BJ (cell line): ENCODE measurements around the gene TMEM89. TPM values are rescaled to one million over a fixed set of nuclear protein-coding genes. Genes with fewer than 3 reads are reported as not detected.
A peak's percentile ranks its signal among the peaks of the same experiment; 100 is the strongest.

ENCODE experiments used
- CTCF ChIA-PET: fragments of 350-600 bp; formaldehyde crosslinking; extraction: SDS; loops from one replicate; lab custom pipeline; 2021; ENCODE audit warnings: antibody characterized with exemption, inconsistent platforms; lab: Yijun Ruan, JAX
- POLR2A ChIA-PET: fragments of 300-600 bp; sonication (Branson Sonifier 250); formaldehyde crosslinking; extraction: SDS; loops from one replicate; lab custom pipeline; 2021; ENCODE audit warnings: antibody characterized with exemption; lab: Charles Lee
- DNase-seq: peaks from one replicate; pipeline ENCODE4 v3.0.0-alpha.2; 2011; ENCODE audit warnings: low read depth
- H3K27me3 ChIP-seq: 2 replicates; pipeline ENCODE4 v1.6.0; 2011; ENCODE audit warnings: low read length; ENCODE audit not compliant: control insufficient read depth, insufficient read depth
- H3K36me3 ChIP-seq: 2 replicates; pipeline ENCODE4 v1.5.1; 2011; ENCODE audit warnings: low read length; ENCODE audit not compliant: control insufficient read depth, insufficient read depth
- H3K4me3 ChIP-seq: 2 replicates; pipeline ENCODE4 v1.5.1; 2011; ENCODE audit warnings: low read depth, mild to moderate bottlenecking, control low read depth, low read length
- polyA plus RNA-seq: library from polyadenylated mRNA; depleted of rRNA; stranded (reverse); fragments of >200 nt; gene quantifications from 2 replicates; pipeline ENCODE4 v1.2.3, GENCODE V29; 2011
- TF ChIP-seq, protein P1 (sequence below): IDR thresholded peaks from 2 replicates; pipeline ENCODE4 v1.5.1; 2011; ENCODE audit warnings: low read depth, mild to moderate bottlenecking, control low read depth, inconsistent platforms, low read length, moderate library complexity; ENCODE audit not compliant: insufficient read depth

Gene TMEM89
- polyA plus RNA-seq, 1 experiment = not detected

DNA sequence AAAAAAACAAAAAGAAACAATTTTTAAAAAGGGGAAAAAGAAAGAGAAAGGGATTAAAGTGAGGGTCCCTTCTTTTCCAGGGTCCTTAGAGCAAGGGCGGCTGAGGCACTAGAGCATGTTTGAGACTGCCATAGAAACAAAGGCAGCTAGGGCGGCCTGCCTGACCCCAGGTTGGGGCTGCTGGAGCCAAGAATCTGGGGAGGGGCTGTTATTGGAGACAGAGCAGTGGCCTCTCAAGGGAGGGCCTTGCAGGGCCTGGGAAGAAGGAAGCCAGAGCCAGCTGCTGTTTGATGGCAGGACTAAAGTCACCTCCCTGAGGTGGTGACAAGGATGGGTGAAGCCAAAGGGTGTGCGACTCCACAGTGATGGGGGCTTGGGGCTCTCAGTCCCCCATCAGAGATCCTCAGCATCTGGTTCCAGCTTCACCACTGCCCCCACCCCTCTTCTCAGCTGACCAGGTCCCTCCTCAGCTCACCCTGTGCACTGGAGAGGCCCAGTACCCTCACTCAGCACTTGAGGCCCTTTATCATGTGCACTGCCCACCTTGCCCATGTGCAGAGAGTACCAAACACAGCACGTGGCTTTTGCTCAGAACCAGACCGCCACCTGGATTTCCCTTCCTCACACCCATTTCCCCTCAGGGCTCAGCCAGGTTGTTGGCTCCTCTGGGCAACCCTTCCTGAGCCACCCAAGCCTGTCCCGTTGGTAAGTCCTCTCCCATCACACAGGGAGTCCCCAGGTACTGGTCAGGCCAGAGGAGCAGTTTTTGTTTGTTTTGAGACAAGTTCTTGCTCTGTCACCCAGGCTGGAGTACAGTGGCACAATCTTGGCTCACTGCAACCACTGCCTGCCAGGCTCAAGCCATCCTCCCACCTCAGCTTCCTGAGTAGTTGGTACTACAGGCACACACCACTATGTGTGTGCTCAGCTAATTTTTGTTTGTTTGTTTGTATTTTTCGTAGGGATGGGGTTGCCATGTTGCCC lies 1.7 kb downstream of the TMEM89 start:
- TF ChIP-seq, protein P1, sequence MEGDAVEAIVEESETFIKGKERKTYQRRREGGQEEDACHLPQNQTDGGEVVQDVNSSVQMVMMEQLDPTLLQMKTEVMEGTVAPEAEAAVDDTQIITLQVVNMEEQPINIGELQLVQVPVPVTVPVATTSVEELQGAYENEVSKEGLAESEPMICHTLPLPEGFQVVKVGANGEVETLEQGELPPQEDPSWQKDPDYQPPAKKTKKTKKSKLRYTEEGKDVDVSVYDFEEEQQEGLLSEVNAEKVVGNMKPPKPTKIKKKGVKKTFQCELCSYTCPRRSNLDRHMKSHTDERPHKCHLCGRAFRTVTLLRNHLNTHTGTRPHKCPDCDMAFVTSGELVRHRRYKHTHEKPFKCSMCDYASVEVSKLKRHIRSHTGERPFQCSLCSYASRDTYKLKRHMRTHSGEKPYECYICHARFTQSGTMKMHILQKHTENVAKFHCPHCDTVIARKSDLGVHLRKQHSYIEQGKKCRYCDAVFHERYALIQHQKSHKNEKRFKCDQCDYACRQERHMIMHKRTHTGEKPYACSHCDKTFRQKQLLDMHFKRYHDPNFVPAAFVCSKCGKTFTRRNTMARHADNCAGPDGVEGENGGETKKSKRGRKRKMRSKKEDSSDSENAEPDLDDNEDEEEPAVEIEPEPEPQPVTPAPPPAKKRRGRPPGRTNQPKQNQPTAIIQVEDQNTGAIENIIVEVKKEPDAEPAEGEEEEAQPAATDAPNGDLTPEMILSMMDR = no peak
- H3K4me3 ChIP-seq = no peak overlapping the region
- ChIA-PET CTCF (interaction anchor here (0.6 to 2.1 kb wide), 3 partner anchors 10 to 184 kb away, joined by 3 to 9 read pairs (median 3); partner anchors contain the start of genes SLC26A6 and UQCRC1), POLR2A (no interaction called here)
- peaks cover 9% of the 10 kb centered on the region for H3K36me3 ChIP-seq
- no peaks in the 10 kb centered on the region for H3K27me3 ChIP-seq
- no peak for DNase-seq

DNA sequence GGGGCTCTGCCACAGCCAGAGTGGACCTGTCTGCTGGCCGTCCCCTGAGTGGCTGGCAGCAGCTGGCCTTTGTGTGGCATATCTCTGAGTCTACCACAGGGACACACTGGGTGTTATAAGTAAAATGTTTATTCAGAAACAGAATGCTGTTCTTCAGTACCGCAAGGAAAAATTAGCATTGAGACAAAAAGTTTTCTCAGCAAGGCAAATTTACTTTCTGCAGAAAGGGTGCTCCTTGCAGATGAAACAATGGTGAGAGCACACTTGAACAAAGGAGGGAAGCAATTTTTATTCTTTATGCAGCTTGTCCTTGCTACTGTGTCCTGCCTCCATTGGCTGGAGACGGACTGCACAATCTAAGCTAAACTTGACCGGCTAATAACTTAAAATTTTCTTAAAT lies 4.0 kb downstream of the TMEM89 start:
- no peak for DNase-seq

DNA sequence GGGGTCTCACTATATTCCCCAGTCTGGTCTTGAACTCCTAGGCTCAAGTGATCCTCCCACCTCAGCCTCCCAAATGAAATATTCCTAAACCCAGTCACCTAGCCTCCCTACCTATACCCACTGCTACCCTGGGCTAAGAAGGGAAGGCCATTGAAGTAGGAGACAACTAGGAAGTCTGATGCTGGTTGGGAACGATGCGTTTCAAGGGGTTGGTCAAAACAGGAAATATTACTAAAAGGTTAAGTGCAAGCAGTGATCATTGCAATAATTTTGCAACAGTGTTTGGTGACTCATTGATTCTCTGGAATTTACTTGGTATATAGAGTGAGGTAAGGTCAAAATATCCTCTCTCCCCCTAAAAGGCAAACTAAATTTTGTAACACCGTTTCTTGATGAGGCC lies 7.5 kb downstream of the TMEM89 start:
- H3K27me3 ChIP-seq = no peaks in the 10 kb centered on the region
- POLR2A ChIA-PET = no interaction called here
- TF ChIP-seq, protein P1 = no peak
- CTCF ChIA-PET = interaction anchor here (2.3 to 5.1 kb wide), 2 partner anchors 16 to 21 kb away, joined by 6 to 29 read pairs; partner anchors contain the start of gene SLC26A6
- no peaks in the 10 kb centered on the region for H3K36me3 ChIP-seq
- no peak overlapping the region for H3K4me3 ChIP-seq
- DNase-seq = peak; percentile 51

More for the DNA sequence above, 4.0 kb downstream of the TMEM89 start:
- H3K4me3 ChIP-seq = no peak overlapping the region
- TF ChIP-seq, protein P1 = no peak
- no peaks in the 10 kb centered on the region for H3K27me3 ChIP-seq
- CTCF ChIA-PET = interaction anchor here (0.7 to 1.4 kb wide), 3 partner anchors 18 to 122 kb away, joined by 3 to 6 read pairs (median 3); partner anchors contain the start of genes CELSR3 and SLC26A6
- peaks cover 8% of the 10 kb centered on the region for H3K36me3 ChIP-seq
- POLR2A ChIA-PET = no interaction called here

DNA sequence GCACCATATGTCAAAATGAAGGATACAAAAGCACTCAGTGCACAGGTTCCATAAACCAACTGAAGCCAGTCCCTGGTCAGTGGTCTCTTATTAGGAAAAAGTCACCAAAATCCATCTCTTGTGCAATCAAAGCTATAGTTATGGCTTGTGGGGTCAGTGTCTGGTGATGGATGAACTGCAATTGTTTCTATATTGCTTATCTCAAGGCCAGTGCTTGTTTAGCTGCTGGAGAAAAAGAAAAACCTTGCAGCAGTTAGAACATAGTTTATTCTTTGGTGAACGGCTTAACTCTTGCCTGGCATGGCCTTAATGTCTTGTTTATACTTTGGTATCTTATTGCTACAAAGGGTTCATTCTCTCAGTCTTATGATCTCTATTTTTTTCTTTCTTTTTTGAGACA lies 9.3 kb downstream of the TMEM89 start:
- Histone ChIP-seq H3K4me3 (no peak overlapping the region), H3K36me3 (no peaks in the 10 kb centered on the region; the same call in 1 of the 2 replicates), H3K27me3 (no peaks in the 10 kb centered on the region)
- no peak for DNase-seq
- ChIA-PET POLR2A (no interaction called here), CTCF (interaction anchor here (0.6 to 5.1 kb wide), 8 partner anchors 11 to 176 kb away, joined by 3 to 29 read pairs (median 4); partner anchors contain the start of gene SLC26A6)
- TF ChIP-seq, protein P1 = no peak
